Colonic mucosa (tissue), 4 donors: ENCODE data around the gene MAX. TPM values are rescaled to one million over a fixed set of nuclear protein-coding genes. Genes with fewer than 3 reads are reported as not detected.

Experiments used
- DNase-seq: peaks from one replicate; pipeline ENCODE4 v3.0.0-alpha.2; 2020
- H3K27ac ChIP-seq: fragments of 200-600 bp; one replicate; pipeline ENCODE4 v1.8.0; 2021
- H3K27me3 ChIP-seq: fragments of 200-600 bp; one replicate; pipeline ENCODE4 v1.8.0; 2021
- H3K36me3 ChIP-seq: fragments of 200-600 bp; one replicate; pipeline ENCODE4 v1.8.0; 2021
- H3K4me1 ChIP-seq: fragments of 200-600 bp; one replicate; pipeline ENCODE4 v1.8.0; 2021; ENCODE audit warnings: mild to moderate bottlenecking
- H3K4me3 ChIP-seq: fragments of 200-600 bp; one replicate; pipeline ENCODE4 v1.8.0; 2021
- H3K9ac ChIP-seq, 2 donors: one replicate each; pipeline ENCODE4 v1.7.0; 2013; ENCODE audit warnings: control low read depth in 2 of 2, low read depth in 2 of 2, low read length in 2 of 2
- H3K9me3 ChIP-seq: fragments of 200-600 bp; one replicate; pipeline ENCODE4 v1.8.0; 2021
- CTCF ChIP-seq: fragments of 200-600 bp; IDR thresholded peaks from one replicate; pipeline ENCODE4 v1.8.0; 2022; ENCODE audit warnings: antibody characterized with exemption, mild to moderate bottlenecking
- intact Hi-C: fragments of 100-400 bp; cut with DNase I; formaldehyde crosslinking; loops from one replicate; pipeline ENCODE4 v1.14.1; 2022
- total RNA-seq, 2 donors: library from RNA; stranded (reverse); fragmentation: NEBNext Ultra II Directional in 1 of 2; extraction: Animal tissue kit (Norgen Biotek cat#: 25700) in 1 of 2; gene quantifications; one replicate each; pipeline ENCODE4 v1.2.1, GENCODE V29; 2021
- donor health status: healthy.
- donor health status: DM: no; HTN: no; CAD: no.
- donor health status: DM: no; HTN: no; CAD: no.

The MAX gene
- total RNA-seq, 2 donors from 2014 or later: 91.1 to 107 TPM

GRCh38 chr14:65040666-65041433 lies 61.5 kb downstream of the MAX start:
- intact Hi-C loops: no loop called here
- TF ChIP-seq CTCF: no peak
- H3K4me3 ChIP-seq: no peak overlapping the region
- no peaks in the 10 kb centered on the region for H3K9me3 ChIP-seq
- H3K27ac ChIP-seq: no peak overlapping the region
- no peak for DNase-seq
- H3K4me1 ChIP-seq: no peaks in the 10 kb centered on the region
- no peaks in the 10 kb centered on the region for H3K27me3 ChIP-seq
- no peak overlapping the region for H3K9ac ChIP-seq
- H3K36me3 ChIP-seq: no peaks in the 10 kb centered on the region

GRCh38 chr14:65038966-65039365 lies 63.4 kb downstream of the MAX start:
- H3K4me3 ChIP-seq: no peak overlapping the region
- H3K27ac ChIP-seq: no peak overlapping the region
- H3K9me3 ChIP-seq: no peaks in the 10 kb centered on the region
- intact Hi-C loops: no loop called here
- H3K9ac ChIP-seq: no peak overlapping the region
- no peaks in the 10 kb centered on the region for H3K4me1 ChIP-seq
- no peaks in the 10 kb centered on the region for H3K36me3 ChIP-seq
- no peak for TF ChIP-seq CTCF
- no peaks in the 10 kb centered on the region for H3K27me3 ChIP-seq
- DNase-seq: no peak

GRCh38 chr14:65035049-65035448 lies 67.3 kb downstream of the MAX start:
- Histone ChIP-seq H3K4me3 (no peak overlapping the region), H3K9ac (no peak overlapping the region), H3K4me1 (no peaks in the 10 kb centered on the region), H3K36me3 (no peaks in the 10 kb centered on the region), H3K9me3 (no peaks in the 10 kb centered on the region), H3K27me3 (no peaks in the 10 kb centered on the region), H3K27ac (no peak overlapping the region)
- intact Hi-C loops: no loop called here
- TF ChIP-seq CTCF: no peak
- DNase-seq: no peak

- intact Hi-C loops: no loop called here
- H3K36me3 ChIP-seq: no peaks in the 10 kb centered on the region
Observed at GRCh38 chr14:65034021-65034420, 68.3 kb downstream of the MAX start.

GRCh38 chr14:65033181-65033580 lies 69.1 kb downstream of the MAX start:
- Histone ChIP-seq H3K4me3 (no peak overlapping the region), H3K27me3 (no peaks in the 10 kb centered on the region), H3K4me1 (no peaks in the 10 kb centered on the region), H3K27ac (no peak overlapping the region), H3K9ac (no peak overlapping the region), H3K36me3 (no peaks in the 10 kb centered on the region), H3K9me3 (no peaks in the 10 kb centered on the region)
- DNase-seq: no peak
- TF ChIP-seq CTCF: no peak
- intact Hi-C loops: no loop called here

More at GRCh38 chr14:65034021-65034420, 68.3 kb downstream of the MAX start:
- DNase-seq: no peak
- Histone ChIP-seq H3K4me1 (no peaks in the 10 kb centered on the region), H3K27ac (no peak overlapping the region), H3K4me3 (no peak overlapping the region), H3K9ac (no peak overlapping the region), H3K27me3 (no peaks in the 10 kb centered on the region), H3K9me3 (no peaks in the 10 kb centered on the region)
- TF ChIP-seq CTCF: no peak
